Measurements from ENCODE around the gene GNG14. TPM values are rescaled to one million over a fixed set of nuclear protein-coding genes. Genes with fewer than 3 reads are reported as not detected.

GNG14 gene
- total and polyA plus RNA-seq, 2 of the 13 experiments (the other 11 are each of a cell fraction or from before 2014, with no cell fraction given) = not detected

DNA sequence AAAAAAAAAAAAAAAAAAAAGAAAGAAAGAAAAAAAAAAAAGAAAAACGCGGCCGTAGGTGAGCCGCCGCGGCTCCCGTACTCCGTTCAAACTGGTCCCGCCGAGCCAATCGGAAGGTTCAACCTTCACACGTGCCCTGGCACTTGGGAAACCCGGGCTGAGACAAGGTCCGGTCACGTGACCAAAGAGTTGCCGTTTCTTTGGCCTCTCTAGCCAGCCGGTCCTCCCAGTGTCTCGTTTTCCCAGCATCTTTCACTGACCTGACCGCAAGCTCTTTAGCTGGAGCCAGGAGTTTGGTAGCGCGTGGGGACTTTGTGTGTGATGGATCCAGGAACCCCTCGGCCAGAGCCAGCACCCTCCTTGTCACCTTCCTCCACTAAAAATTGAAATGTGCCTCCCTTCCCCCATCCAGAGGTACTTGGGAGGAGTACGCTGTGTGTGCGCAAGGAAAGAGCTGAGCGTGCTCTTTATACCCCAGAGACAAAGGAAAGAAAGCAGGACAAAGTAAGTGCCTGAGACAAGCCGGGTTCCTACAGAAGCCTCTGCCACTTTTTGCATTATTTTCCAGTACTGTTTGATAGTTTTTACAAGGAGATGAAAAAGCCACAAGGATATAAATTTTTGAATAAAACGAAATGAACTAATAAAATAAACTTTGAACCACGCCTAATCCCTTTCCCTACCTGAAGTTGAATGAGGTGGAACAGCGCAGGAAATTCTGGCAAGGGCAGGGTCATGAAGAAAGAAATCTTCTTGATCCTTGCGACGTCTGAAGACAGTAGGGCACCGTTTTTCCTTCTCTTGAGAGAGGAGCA is 35.0 kb downstream of the GNG14 start (continued):
- TF ChIP-seq, protein P1, sequence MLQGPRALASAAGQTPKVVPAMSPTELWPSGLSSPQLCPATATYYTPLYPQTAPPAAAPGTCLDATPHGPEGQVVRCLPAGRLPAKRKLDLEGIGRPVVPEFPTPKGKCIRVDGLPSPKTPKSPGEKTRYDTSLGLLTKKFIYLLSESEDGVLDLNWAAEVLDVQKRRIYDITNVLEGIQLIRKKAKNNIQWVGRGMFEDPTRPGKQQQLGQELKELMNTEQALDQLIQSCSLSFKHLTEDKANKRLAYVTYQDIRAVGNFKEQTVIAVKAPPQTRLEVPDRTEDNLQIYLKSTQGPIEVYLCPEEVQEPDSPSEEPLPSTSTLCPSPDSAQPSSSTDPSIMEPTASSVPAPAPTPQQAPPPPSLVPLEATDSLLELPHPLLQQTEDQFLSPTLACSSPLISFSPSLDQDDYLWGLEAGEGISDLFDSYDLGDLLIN (CRISPR knock-in tag; IDR thresholded peaks at IDR 0.05; ENCODE audit: borderline replicate concordance) = no peak
- TF ChIP-seq ZNF484 (CRISPR knock-in tag; IDR thresholded peaks at IDR 0.05; ENCODE audit: borderline replicate concordance, low read depth) (no peak), ZNF136 (CRISPR knock-in tag; IDR thresholded peaks at IDR 0.05; ENCODE audit: low read depth) (no peak), ZFP90 (CRISPR knock-in tag; IDR thresholded peaks at IDR 0.05; ENCODE audit: borderline replicate concordance) (no peak), ZNF10 (CRISPR knock-in tag; IDR thresholded peaks at IDR 0.05; ENCODE audit: borderline replicate concordance, low read depth) (no peak), DPF2 (CRISPR knock-in tag; IDR thresholded peaks at IDR 0.05; ENCODE audit: borderline replicate concordance, low read depth) (no peak), EHMT2 (IDR thresholded peaks at IDR 0.05; ENCODE audit: borderline replicate concordance, low read depth, low read length) (no peak), KDM2A (CRISPR knock-in tag; IDR thresholded peaks at IDR 0.05; ENCODE audit: borderline replicate concordance, low read depth) (peak; percentile 85), ZNF775 (CRISPR knock-in tag; IDR thresholded peaks at IDR 0.05; ENCODE audit: borderline replicate concordance) (no peak), CBX1 (IDR thresholded peaks at IDR 0.05; ENCODE audit: low read depth) (no peak), ZNF816 (CRISPR knock-in tag; IDR thresholded peaks at IDR 0.05; ENCODE audit: borderline replicate concordance) (peak; percentile 52; the same call in 1 of the 2 replicates), TP53 (CRISPR knock-in tag; conservative IDR thresholded peaks at IDR 0.05) (no peak), SRSF9 (IDR thresholded peaks at IDR 0.05; ENCODE audit: borderline replicate concordance, insufficient read depth, low read depth, low read length, poor library complexity, severe bottlenecking) (no peak), SATB2 (CRISPR knock-in tag; IDR thresholded peaks at IDR 0.05) (no peak)
- TF ChIP-seq, protein P2, sequence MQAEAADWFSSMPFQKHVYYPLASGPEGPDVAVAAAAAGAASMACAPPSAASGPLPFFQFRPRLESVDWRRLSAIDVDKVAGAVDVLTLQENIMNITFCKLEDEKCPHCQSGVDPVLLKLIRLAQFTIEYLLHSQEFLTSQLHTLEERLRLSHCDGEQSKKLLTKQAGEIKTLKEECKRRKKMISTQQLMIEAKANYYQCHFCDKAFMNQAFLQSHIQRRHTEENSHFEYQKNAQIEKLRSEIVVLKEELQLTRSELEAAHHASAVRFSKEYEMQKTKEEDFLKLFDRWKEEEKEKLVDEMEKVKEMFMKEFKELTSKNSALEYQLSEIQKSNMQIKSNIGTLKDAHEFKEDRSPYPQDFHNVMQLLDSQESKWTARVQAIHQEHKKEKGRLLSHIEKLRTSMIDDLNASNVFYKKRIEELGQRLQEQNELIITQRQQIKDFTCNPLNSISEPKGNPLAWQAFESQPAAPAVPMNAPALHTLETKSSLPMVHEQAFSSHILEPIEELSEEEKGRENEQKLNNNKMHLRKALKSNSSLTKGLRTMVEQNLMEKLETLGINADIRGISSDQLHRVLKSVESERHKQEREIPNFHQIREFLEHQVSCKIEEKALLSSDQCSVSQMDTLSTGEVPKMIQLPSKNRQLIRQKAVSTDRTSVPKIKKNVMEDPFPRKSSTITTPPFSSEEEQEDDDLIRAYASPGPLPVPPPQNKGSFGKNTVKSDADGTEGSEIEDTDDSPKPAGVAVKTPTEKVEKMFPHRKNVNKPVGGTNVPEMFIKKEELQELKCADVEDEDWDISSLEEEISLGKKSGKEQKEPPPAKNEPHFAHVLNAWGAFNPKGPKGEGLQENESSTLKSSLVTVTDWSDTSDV (CRISPR knock-in tag; IDR thresholded peaks at IDR 0.05) = no peak
- TF ChIP-seq, protein P3, sequence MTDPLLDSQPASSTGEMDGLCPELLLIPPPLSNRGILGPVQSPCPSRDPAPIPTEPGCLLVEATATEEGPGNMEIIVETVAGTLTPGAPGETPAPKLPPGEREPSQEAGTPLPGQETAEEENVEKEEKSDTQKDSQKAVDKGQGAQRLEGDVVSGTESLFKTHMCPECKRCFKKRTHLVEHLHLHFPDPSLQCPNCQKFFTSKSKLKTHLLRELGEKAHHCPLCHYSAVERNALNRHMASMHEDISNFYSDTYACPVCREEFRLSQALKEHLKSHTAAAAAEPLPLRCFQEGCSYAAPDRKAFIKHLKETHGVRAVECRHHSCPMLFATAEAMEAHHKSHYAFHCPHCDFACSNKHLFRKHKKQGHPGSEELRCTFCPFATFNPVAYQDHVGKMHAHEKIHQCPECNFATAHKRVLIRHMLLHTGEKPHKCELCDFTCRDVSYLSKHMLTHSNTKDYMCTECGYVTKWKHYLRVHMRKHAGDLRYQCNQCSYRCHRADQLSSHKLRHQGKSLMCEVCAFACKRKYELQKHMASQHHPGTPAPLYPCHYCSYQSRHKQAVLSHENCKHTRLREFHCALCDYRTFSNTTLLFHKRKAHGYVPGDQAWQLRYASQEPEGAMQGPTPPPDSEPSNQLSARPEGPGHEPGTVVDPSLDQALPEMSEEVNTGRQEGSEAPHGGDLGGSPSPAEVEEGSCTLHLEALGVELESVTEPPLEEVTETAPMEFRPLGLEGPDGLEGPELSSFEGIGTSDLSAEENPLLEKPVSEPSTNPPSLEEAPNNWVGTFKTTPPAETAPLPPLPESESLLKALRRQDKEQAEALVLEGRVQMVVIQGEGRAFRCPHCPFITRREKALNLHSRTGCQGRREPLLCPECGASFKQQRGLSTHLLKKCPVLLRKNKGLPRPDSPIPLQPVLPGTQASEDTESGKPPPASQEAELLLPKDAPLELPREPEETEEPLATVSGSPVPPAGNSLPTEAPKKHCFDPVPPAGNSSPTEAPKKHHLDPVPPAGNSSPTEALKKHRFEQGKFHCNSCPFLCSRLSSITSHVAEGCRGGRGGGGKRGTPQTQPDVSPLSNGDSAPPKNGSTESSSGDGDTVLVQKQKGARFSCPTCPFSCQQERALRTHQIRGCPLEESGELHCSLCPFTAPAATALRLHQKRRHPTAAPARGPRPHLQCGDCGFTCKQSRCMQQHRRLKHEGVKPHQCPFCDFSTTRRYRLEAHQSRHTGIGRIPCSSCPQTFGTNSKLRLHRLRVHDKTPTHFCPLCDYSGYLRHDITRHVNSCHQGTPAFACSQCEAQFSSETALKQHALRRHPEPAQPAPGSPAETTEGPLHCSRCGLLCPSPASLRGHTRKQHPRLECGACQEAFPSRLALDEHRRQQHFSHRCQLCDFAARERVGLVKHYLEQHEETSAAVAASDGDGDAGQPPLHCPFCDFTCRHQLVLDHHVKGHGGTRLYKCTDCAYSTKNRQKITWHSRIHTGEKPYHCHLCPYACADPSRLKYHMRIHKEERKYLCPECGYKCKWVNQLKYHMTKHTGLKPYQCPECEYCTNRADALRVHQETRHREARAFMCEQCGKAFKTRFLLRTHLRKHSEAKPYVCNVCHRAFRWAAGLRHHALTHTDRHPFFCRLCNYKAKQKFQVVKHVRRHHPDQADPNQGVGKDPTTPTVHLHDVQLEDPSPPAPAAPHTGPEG (CRISPR knock-in tag; IDR thresholded peaks at IDR 0.05) = 0 out of 2 replicates have a peak, but pooled peaks have one; percentile 28
